AG08395 (cell line): ENCODE results near the gene ALDH16A1.

Experiments used
- DNase-seq: peaks from one replicate; pipeline ENCODE4 v3.0.0; 2012; ENCODE audit warnings: mixed read lengths, low spot score

ALDH16A1 gene

DNA sequence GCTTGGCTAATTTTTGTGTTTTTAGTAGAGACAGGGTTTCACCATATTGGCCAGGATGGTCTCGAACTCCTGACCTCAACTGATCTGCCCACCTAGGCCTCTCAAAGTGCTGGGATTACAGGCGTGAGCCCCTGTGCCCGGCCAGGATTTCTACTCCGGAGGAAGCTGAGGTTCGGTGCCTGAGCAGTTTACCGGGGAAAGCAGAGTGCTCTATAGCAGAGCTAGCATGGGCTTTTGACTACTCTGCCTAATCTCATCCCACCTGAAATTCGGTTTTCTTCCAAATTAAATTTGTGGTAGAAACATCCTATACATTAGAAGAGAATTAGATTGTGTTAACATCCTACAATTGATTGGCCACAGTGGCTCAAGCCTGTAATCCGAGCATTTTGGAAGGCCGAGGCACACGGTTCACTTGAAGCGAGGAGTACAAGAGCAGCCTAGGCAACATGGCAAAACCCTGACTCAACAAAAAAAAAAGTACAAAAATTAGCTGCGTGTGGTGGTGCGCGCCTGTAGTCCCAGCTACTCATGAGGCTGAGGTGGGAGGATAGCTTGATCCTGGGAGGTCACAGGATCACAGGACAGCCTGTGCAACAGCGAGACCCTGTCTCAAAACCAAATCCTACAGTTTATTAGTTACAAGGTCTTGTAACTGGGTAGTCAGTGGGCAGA lies 36.0 kb downstream of the ALDH16A1 start:
- DNase-seq, result no peak

DNA sequence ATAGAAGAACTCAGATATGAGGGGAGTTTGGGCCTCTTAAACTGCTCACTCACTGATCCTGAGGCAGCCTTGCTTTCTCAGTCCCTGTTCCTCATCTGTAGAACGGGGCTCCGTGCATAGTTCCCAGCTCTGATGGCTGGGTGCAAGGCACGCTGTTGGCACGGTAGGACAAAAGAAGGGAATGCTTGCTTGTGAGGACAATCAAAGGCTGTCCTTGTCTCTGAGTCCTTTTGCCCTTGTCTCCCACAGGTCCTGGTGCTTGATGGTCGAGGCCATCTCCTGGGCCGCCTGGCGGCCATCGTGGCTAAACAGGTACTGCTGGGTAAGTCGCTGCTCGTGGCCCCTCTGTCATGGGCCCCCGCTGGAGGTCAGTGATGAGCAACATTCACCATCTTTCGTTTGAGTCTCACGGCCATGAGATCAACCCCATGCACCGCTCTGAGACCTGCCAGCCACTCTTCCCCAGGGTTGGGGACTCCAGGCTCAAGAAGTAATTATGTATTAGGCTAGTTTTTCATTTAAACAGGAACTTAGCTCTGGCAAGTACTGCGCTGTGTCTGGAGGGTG lies 36.7 kb downstream of the ALDH16A1 start:
- no peak for DNase-seq

DNA sequence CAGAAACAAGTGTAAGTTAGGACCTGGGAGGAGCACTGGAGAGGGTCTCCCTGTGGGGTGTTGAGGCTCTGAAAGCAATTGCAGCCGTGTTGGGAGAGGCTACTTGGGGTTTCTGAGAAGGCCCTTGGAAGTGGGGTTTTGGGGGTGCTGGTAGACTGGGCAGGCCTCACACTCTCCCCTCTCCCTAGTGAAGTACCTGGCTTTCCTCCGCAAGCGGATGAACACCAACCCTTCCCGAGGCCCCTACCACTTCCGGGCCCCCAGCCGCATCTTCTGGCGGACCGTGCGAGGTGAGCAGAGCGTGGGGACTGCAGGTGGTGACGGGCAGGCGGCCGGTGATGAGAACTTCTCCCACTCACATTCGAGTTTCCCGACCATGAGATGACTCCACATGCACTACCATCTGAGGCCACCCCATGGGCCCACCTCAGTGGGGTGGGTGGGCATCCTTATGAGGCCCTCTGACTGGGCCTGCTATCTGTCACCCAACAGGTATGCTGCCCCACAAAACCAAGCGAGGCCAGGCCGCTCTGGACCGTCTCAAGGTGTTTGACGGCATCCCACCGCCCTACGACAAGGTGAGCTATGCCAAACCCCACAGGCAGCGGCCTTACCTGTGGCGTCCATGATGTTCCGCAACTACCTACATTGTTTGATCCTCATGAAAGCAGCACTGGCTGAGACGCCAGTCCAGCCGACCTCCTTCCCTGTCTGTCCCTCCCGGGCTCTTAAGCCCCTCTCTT lies 37.4 kb downstream of the ALDH16A1 start:
- no peak for DNase-seq

- no peak for DNase-seq
Observed at GRCh38 chr19:49491030-49491803, 38.2 kb downstream of the ALDH16A1 start.

- DNase-seq, result no peak
Observed at GRCh38 chr19:49491804-49492572, 39.0 kb downstream of the ALDH16A1 start.

GRCh38 chr19:49492573-49493405 lies 39.8 kb downstream of the ALDH16A1 start:
- DNase-seq, result no peak

DNA sequence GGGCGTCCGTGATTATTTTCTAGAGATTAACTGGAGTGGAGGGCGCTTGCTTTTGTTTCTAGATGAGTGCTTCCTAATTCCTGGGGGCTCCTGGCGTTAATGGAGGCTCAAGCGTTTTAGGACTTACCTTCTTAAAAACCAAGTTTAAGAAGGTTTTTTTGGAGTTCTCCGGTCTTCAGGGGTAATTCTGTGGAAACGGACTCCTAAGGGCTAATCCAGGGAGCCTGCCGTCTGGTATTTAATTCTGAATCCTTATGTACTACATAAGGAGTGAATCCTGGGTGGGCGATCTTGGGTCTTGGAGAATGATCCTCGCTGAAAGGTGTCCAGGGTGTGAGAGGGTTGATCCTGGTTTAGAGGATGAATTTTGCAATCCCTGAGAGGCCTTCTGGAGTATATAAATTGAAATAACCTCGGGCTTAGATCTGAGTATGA lies 43.6 kb downstream of the ALDH16A1 start:
- DNase-seq, result no peak

GRCh38 chr19:49497047-49497788 lies 44.2 kb downstream of the ALDH16A1 start:
- peak; percentile 63 for DNase-seq

- DNase-seq, result no peak
Observed at GRCh38 chr19:49497789-49498103, 44.7 kb downstream of the ALDH16A1 start.

- no peak for DNase-seq
Observed at GRCh38 chr19:49498475-49498874, 45.5 kb downstream of the ALDH16A1 start.

DNA sequence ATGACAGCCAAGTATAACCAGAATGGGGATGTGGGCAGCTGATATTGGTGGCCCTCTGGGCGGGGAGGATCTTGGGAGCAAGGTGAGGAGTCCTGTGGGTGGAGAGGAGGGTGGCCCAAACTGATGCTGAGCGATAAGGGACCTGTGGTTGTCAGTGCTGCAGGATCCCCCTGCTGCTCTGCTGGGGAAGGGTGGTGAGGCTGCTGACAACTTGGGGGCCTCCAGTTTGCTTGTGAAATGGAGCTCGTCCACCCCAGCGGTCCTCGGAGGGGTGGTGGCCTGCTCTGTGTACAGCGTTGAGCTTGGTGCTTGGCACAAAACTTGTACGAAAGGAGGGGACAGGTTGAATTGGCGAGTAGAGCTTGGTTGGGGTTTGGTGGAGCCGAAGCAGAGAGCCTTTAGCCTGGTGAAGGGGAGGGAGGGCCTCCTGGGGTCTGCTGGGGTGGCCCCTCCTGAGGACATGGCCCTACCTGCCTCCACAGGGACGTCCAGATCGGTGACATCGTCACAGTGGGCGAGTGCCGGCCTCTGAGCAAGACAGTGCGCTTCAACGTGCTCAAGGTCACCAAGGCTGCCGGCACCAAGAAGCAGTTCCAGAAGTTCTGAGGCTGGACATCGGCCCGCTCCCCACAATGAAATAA lies 46.1 kb downstream of the ALDH16A1 start:
- DNase-seq, result no peak

GRCh38 chr19:49502866-49503581 lies 50.0 kb downstream of the ALDH16A1 start:
- DNase-seq, result peak; percentile 71

DNA sequence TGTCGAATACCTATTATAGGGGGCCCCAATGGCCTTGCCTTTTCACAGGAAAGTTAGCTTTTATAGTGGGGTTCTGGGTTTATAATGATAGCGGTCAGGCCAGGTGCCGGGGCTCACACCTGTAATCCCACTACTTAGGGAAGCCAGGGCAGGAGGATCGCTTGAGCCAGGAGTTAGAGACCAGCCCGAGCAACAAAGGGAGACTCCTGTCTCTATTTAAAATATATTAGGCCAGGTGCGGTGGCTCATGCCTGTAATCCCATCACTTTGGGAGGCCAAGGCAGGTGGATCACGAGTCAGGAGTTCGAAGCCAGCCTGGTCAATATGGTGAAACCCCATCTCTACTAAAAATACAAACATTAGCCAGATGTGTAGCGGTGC lies 50.5 kb downstream of the ALDH16A1 start:
- DNase-seq, result no peak

GRCh38 chr19:49506575-49507105 lies 53.6 kb downstream of the ALDH16A1 start:
- DNase-seq, result peak; percentile 62

DNA sequence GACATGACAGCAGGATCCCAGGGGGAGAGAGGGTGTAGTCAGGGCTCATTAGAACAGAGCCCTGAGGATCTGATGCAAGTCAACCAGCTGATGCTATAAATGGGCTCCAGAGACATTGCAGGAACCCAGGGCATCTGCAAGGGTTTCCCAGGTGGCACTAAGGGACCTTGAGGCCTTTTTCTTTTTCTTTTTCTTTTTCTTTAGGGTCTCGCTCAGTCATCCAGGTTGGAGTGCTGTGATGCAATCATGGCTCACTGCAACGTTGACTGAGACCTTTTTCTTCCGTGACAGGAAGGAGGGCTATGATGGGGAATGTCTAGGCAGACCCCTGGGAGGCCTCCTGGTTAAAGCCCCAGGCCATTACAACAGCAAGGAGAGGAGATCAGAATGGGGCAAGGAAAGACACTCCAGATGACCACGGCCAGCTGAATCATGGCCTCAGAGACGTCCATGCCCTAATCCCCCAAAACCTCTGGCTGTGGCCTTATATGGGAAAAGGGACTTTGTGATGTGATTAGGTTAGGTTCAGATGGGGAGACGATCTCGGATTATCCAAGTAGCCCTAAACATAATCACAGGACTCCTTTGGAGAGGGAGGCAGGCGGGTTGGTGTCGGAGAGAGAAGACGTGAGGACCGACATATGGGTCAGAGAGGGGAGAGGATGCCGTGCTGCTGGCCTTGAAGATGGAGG lies 54.9 kb downstream of the ALDH16A1 start:
- no peak for DNase-seq

DNA sequence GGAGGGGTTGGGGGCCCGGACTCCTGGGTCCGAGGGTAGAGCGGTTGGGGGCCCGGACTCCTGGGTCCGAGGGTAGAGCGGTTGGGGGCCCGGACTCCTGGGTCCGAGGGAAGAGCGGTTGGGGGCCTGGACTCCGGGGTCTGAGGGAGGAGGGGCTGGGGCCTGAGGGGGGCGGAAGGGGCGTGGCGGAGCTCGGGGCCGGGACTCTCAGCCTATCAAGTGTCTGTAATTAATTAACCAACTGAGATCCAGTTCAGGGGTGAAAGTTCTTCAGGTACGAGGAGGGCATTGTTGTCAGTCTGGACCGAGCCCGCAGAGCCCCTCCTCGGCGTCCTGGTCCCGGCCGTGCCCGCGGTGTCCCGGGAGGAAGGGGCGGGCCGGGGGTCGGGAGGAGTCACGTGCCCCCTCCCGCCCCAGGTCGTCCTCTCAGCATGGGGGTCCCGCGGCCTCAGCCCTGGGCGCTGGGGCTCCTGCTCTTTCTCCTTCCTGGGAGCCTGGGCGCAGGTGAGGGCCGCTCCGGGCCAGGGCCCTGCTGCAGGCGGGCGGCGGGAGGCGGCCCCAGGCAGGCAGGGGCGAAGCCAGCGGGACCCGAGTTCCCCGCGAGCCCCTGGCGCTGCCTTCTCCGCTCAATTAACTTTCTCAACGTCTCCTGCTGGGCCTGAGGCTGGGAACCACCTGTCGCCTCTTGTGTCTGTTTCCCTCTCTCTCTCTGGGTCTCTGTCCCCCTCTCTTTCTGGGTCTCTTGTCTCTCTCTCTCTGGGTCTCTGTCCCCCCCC lies 60.1 kb downstream of the ALDH16A1 start:
- DNase-seq, result peak; percentile 52

- no peak for DNase-seq
Observed at GRCh38 chr19:49513746-49514118, 60.7 kb downstream of the ALDH16A1 start.

DNA sequence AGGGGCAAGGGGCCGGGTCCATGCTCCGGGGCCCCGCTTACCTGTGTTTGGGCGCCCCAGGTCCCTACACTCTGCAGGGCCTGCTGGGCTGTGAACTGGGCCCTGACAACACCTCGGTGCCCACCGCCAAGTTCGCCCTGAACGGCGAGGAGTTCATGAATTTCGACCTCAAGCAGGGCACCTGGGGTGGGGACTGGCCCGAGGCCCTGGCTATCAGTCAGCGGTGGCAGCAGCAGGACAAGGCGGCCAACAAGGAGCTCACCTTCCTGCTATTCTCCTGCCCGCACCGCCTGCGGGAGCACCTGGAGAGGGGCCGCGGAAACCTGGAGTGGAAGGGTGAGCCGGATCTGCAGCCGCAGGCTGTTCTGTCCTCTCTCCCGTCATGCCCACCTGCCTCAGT lies 61.1 kb downstream of the ALDH16A1 start:
- no peak for DNase-seq
